HEK293T (cell line): ENCODE measurements around the gene TMEM72.

ENCODE experiments used
- CTCF ChIA-PET: fragments of 350-600 bp; formaldehyde crosslinking; extraction: SDS; loops from one replicate; lab custom pipeline; 2021; ENCODE audit warnings: antibody characterized with exemption, inconsistent platforms; lab: Yijun Ruan, JAX
- POLR2A ChIA-PET: fragments of 350-600 bp; formaldehyde crosslinking; extraction: SDS; loops from one replicate; lab custom pipeline; 2020; ENCODE audit warnings: antibody characterized with exemption, inconsistent platforms; lab: Yijun Ruan, JAX
- DNase-seq: peaks from one replicate; pipeline ENCODE4 v3.0.0; 2012; ENCODE audit warnings: mixed read lengths; ENCODE audit errors: extremely low spot score
- ARNT ChIP-seq: fragments of 450-650 bp; IDR thresholded peaks from 2 replicates; pipeline ENCODE4 v1.6.1; 2017; ENCODE audit warnings: mild to moderate bottlenecking
- BHLHE40 ChIP-seq: fragments of 450-650 bp; IDR thresholded peaks from 2 replicates; pipeline ENCODE4 v1.6.1; 2016; ENCODE audit warnings: mild to moderate bottlenecking, moderate library complexity, borderline replicate concordance
- CTBP1 ChIP-seq: fragments of 450-650 bp; IDR thresholded peaks from 2 replicates; pipeline ENCODE4 v1.6.1; 2016; ENCODE audit warnings: borderline replicate concordance
- ELF4 ChIP-seq: fragments of 450-650 bp; IDR thresholded peaks from 2 replicates; pipeline ENCODE4 v1.6.1; 2017; ENCODE audit warnings: antibody characterized with exemption
- FOXA1 ChIP-seq: fragments of 450-650 bp; IDR thresholded peaks from 2 replicates; pipeline ENCODE4 v1.6.1; 2016; ENCODE audit warnings: mild to moderate bottlenecking
- FOXK2 ChIP-seq: fragments of 450-650 bp; IDR thresholded peaks from 2 replicates; pipeline ENCODE4 v1.6.1; 2016; ENCODE audit warnings: mild to moderate bottlenecking
- FOXM1 ChIP-seq: fragments of 450-650 bp; IDR thresholded peaks from 2 replicates; pipeline ENCODE4 v1.6.1; 2017; ENCODE audit warnings: mild to moderate bottlenecking, borderline replicate concordance
- HDGF ChIP-seq: fragments of 450-650 bp; IDR thresholded peaks from 2 replicates; pipeline ENCODE4 v1.6.1; 2017; ENCODE audit warnings: antibody characterized with exemption, borderline replicate concordance
- L3MBTL2 ChIP-seq: fragments of 450-650 bp; conservative IDR thresholded peaks from 2 replicates; pipeline ENCODE4 v1.6.1; 2016; ENCODE audit warnings: mild to moderate bottlenecking
- LEF1 ChIP-seq: fragments of 450-650 bp; IDR thresholded peaks from 2 replicates; pipeline ENCODE4 v1.6.1; 2017; ENCODE audit warnings: mild to moderate bottlenecking, borderline replicate concordance
- NFRKB ChIP-seq: fragments of 450-650 bp; IDR thresholded peaks from 2 replicates; pipeline ENCODE4 v1.6.1; 2016; ENCODE audit warnings: mild to moderate bottlenecking, moderate library complexity
- PKNOX1 ChIP-seq: fragments of 450-650 bp; IDR thresholded peaks from 2 replicates; pipeline ENCODE4 v1.6.1; 2016
- SP1 ChIP-seq: fragments of 450-650 bp; IDR thresholded peaks from 2 replicates; pipeline ENCODE4 v1.6.1; 2017
- SUZ12 ChIP-seq: fragments of 450-650 bp; IDR thresholded peaks from 2 replicates; pipeline ENCODE4 v1.6.1; 2016; ENCODE audit warnings: mild to moderate bottlenecking
- TARDBP ChIP-seq: fragments of 450-650 bp; IDR thresholded peaks from 2 replicates; pipeline ENCODE4 v1.6.1; 2016
- ZNF384 ChIP-seq: fragments of 450-650 bp; IDR thresholded peaks from 2 replicates; pipeline ENCODE4 v1.6.1; 2016

TMEM72 gene

DNA sequence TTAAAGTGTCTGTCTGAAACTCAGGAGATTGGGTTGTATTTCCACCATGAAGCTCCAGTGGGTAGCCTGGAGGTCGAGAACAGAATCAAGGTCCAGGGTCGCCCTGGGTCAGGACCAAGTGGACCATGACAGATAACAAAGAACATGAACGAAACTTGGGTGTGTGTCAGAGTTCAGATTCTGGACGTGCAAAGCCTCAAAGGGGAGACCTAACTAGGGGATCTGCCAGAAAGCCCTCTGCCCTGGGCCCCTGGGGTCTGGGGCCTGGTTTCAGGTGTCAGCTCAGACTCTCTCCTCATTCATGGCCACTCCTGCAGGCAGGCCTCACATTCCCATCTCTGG lies 50.1 kb downstream of the TMEM72 start:
- no peak for TF ChIP-seq LEF1
- TF ChIP-seq ARNT: no peak
- TF ChIP-seq ELF4: no peak
- no peak for TF ChIP-seq ZNF384
- no peak for TF ChIP-seq FOXA1
- TF ChIP-seq HDGF: no peak
- no peak for TF ChIP-seq PKNOX1
- no peak for DNase-seq
- CTCF ChIA-PET: no interaction called here
- POLR2A ChIA-PET: interaction anchor here (0.7 to 1.0 kb wide), 2 partner anchors 13 to 18 kb away, joined by 3 read pairs; partner anchors contain the start of gene DEPP1

- POLR2A ChIA-PET: interaction anchor here (0.7 kb wide), 1 partner anchor 17 kb away, joined by 3 read pairs; the partner anchor contains the start of gene DEPP1
- no peak for TF ChIP-seq HDGF
- no peak for TF ChIP-seq TARDBP
- no peak for TF ChIP-seq BHLHE40
- TF ChIP-seq FOXA1: no peak
- no peak for TF ChIP-seq ARNT
- TF ChIP-seq SUZ12: no peak
- no peak for TF ChIP-seq L3MBTL2
- TF ChIP-seq FOXM1: no peak
- TF ChIP-seq FOXK2: no peak
- no peak for TF ChIP-seq PKNOX1
- TF ChIP-seq SP1: no peak
- no peak for TF ChIP-seq LEF1
- no peak for TF ChIP-seq CTBP1
- no peak for TF ChIP-seq ELF4
- no peak for TF ChIP-seq NFRKB
- no peak for TF ChIP-seq ZNF384
- CTCF ChIA-PET: interaction anchor here (1.4 kb wide), 1 partner anchor 37 kb away, joined by 3 read pairs; no protein-coding TSS in a partner anchor
- no peak for DNase-seq
These were observed 51.0 kb downstream of the TMEM72 start for GRCh38 chr10:44961931-44962750.

- CTCF ChIA-PET: interaction anchor here (0.7 to 1.4 kb wide), 2 partner anchors 10 to 38 kb away, joined by 3 read pairs; no protein-coding TSS in a partner anchor
- no peak for TF ChIP-seq PKNOX1
- TF ChIP-seq BHLHE40: no peak
- TF ChIP-seq CTBP1: no peak
- no peak for TF ChIP-seq FOXK2
- no peak for TF ChIP-seq ELF4
- no peak for TF ChIP-seq HDGF
- no peak for TF ChIP-seq SUZ12
- no peak for TF ChIP-seq L3MBTL2
- TF ChIP-seq LEF1: no peak
- TF ChIP-seq TARDBP: no peak
- POLR2A ChIA-PET: interaction anchor here (0.6 to 1.2 kb wide), 2 partner anchors 12 to 13 kb away, joined by 3 to 4 read pairs; no protein-coding TSS in a partner anchor
- DNase-seq: no peak
These were observed 52.0 kb downstream of the TMEM72 start for GRCh38 chr10:44962870-44963738.

DNA sequence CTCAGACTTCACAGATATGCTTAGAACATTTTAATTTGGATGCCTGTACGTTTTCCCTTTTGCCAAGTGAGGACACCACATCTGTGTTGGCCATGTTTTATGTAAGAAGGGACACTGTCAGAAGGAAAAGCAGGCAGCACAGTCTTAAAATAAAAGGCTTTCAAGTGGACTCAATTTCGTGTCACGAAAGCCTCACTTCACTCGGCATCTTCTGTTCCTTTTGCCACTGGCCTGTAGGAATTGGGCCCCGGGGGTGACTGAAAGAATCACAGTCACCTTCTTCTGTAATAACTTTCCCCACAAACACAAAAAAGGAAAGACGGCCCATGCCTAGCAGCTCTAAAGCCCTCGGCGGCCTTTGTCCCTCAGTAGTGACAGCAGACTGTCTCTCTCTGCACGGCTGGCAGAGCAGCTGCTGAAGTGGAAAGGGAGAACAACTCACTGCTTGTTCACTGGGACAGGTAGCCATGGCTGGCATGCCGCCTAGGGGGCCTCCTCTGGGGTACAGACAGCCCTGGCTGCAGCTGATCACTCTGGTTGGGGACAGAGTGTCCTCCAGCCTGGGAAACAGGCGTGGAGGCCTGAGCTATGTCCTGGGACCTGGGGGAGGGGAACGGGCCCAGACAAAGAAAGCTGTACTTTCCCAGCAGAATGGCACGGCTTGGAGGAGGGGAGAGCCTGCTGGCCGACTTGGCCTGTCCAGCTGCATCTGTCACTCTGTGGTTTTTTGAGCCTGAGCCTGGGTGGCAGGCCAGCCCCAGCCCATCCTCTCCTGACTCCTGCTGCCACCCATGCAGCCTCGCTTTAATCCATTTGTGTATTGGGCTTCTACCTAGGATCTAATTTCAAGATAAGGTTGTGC lies 52.9 kb downstream of the TMEM72 start:
- CTCF ChIA-PET: interaction anchor here (0.7 to 1.4 kb wide), 3 partner anchors 9 to 39 kb away, joined by 3 to 6 read pairs (median 3); no protein-coding TSS in a partner anchor
- POLR2A ChIA-PET: interaction anchor here (0.6 to 1.2 kb wide), 4 partner anchors 9 to 15 kb away, joined by 3 to 4 read pairs (median 3); partner anchors contain the start of gene DEPP1
- no peak for TF ChIP-seq PKNOX1
- TF ChIP-seq NFRKB: no peak
- no peak for TF ChIP-seq ARNT
- TF ChIP-seq SUZ12: no peak
- TF ChIP-seq LEF1: no peak
- no peak for TF ChIP-seq FOXK2
- TF ChIP-seq BHLHE40: no peak
- TF ChIP-seq FOXA1: no peak
- TF ChIP-seq TARDBP: no peak
- TF ChIP-seq FOXM1: no peak
- no peak for TF ChIP-seq SP1
- no peak for TF ChIP-seq ELF4
- TF ChIP-seq CTBP1: no peak
- TF ChIP-seq HDGF: no peak
- no peak for DNase-seq
